Activated T-cell treated with anti-CD3 and anti-CD28 coated beads, Interleukin-2, amount 50 U/mL, for 1 hour (primary cell): ENCODE data around the gene GID8.
A peak's percentile ranks its signal among the peaks of the same experiment; 100 is the strongest.

Experiments
- DNase-seq: peaks from one replicate; pipeline ENCODE4 v3.0.0-alpha.2; 2020

The GID8 gene

DNA sequence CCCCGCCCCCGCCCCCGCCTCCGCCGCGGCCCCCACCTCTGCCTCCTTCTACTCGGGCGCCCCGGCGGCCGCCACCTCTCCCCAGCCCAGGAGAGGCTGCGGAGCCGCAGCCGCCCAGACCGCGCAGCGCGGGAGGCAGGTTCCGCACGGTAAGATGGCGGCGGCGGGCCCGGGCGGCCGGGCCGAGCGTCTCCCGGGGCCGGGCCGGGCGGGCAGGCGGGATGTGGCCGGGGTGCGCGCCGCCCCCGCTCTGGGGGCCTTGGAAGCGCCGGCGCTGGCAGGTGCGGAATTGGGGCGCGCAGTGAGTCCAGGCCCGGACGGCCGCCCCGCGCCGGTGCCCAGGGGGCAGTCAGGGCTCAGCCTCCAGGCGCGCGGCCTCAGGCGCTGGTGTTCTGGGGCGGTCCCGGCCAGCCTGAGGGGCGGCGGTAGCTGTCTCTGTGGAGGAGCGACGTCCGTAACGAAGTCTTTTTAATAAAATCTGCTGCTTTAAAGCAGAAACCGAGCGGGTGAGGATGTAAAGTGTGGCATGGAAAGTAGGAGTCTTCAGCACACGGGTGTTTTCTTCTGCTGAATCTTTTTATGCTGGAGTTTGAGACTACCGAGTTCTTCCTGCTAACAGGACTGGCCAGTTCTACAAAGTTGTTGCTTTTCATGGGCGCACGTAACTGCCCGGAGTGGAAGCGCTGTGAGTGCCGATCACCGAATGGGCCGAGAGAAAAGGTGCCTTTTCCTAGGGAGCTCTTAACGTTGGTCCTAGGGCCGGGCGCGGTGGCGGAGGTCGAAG lies at the start of gene GID8:
GID8 (plus strand) TSS at position 43 of the 784 bp plus-strand sequence. CDS start 3,356 bp downstream, outside the sequence.
- DNase-seq = no peak

- no peak for DNase-seq
Observed at GRCh38 chr20:62888406-62888805, 49.5 kb upstream of the GID8 start.

DNA sequence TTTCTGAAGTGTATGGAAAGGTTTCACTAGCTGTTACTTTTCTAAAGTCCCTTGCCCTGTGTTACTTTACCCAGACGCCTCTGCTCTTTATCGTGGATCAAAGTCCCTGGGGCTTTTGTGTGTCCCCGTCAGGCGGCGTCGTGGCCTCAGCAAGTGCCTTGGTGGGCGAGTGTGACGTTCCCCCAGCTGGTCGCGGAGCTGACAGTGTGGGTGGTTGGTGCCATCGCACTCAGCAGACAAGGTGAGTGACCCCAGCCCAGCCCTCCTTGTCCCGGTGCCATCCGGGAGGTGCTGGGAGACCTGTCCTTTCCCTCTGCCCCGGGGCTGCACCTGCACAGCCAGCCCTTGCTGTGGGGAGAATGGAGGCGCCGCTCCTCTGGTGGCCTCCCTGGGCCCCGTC lies 49.0 kb upstream of the GID8 start:
- DNase-seq = no peak

GRCh38 chr20:62889411-62889810 lies 48.5 kb upstream of the GID8 start:
- no peak for DNase-seq

DNA sequence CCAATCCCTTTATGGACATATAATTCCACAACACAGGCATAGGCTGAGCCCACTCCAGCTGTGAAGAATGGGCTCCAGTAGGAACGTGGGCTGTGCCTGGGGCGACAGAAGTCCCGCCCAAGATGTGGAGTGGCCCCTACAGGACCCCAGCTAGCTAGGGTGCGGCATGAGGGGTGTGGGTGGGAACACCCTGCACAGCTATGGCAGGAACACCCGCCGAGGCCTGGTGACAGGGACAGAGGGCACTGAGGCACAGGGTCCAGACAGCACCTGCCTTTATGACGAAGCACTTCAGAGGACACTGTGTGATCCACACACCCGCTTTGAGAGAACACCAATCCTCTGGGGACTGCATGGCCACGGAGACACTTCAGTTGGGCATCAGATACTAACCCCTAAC lies 48.1 kb upstream of the GID8 start:
- no peak for DNase-seq

DNA sequence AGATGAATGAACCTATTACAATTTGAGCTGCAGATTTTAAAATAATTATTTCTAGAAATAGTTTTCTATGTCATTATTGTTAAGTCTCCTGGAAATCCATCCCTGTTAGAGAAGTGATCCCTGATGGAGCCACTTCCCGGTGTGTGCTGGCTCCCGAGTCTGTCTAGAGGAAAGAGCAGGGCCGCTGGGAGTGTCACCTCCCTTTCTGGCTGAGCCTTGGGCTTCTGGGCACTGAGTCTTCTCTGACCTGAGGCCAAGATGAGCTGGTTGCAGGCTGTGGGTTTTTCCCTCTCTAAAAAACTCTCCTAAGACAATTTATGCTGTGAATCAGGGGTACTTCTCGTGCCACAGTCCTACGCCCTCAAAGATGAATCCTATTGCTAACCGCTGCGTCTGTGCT lies 47.5 kb upstream of the GID8 start:
- DNase-seq = no peak

GRCh38 chr20:62891111-62891510 lies 46.8 kb upstream of the GID8 start:
- no peak for DNase-seq

GRCh38 chr20:62892348-62893304 lies 45.3 kb upstream of the GID8 start:
- no peak for DNase-seq

DNA sequence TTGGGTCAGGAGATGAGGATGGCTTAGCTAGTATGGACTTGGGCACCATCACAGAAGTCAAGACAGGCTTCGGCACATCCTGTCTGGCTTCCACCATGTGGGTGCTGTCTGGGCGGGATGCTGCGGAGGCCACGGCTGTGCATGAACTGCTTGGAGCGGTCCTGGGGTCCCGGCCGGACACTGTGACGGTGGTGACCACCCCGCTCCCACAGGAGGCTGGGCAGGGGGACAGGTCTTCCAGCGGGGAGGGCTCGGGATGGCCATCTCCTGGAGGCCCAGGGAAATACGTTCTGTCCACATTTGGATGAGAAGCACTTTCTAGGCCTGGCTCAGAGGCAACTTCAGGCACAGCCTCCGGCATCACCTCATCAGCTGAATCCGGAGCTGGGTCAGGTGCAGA lies 44.2 kb upstream of the GID8 start:
- DNase-seq = no peak

- no peak for DNase-seq
Observed at GRCh38 chr20:62894261-62894660, 43.7 kb upstream of the GID8 start.

- DNase-seq = no peak
Observed at GRCh38 chr20:62895539-62895938, 42.4 kb upstream of the GID8 start.

GRCh38 chr20:62896526-62896925 lies 41.4 kb upstream of the GID8 start:
- DNase-seq = no peak

DNA sequence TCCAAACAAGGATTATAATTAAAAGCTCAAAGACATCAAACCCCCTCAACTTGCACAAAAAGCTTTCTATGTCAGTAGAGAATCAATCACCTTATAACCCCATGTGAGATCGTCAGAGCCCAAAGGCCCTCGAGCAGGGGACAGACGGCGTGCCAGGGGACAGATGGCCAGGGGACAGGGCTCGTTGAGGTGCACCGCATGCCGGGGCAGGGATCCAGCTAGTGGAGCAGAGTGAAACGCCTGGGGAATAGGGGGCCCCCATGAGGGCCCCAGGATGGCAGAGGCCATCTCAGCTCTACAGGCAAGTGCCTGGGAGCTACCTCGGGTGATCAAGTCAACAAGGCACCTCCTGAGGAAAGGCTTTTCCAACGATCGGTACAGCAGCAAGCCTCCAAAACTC lies 40.3 kb upstream of the GID8 start:
- no peak for DNase-seq

DNA sequence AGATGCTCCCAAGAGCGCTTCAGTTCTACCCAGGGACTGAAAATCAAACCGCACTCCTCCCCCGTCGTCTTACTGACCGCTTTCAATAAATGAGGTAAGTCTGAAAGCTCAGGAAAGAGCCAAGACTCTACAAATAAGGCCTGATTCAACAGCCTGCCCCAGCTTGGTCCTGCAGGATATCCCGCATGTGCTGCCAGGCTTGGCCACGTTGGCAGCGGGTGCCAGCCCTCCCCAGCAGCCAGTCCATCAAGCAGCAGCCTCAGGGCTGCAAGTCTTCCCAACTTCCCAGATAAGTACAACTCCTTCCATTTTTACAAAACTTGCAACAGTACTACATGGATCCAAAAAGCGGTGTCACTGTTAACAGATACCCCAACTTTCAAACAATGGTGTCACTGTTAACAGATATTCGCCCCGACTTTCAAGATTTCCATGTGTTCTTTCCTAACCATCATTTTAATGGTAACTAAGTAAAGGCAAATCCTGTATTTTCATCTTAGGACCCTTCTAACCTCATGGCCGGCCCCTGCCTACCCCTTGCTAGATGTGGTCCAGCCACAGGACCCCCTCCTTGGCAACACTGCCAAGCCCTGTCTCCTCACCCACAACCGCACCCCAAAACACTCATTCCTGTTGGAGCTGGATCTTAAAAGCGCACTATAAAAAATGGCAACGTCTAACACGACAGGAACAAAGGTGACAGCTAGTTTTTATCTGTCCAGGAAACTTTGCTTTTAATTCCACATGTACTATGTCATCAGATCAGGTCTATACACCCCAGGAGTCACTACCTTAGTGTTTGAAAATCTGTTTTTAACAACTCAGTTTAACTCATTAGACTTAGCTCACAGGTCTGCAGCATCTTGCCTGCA lies 39.6 kb upstream of the GID8 start:
- no peak for DNase-seq

DNA sequence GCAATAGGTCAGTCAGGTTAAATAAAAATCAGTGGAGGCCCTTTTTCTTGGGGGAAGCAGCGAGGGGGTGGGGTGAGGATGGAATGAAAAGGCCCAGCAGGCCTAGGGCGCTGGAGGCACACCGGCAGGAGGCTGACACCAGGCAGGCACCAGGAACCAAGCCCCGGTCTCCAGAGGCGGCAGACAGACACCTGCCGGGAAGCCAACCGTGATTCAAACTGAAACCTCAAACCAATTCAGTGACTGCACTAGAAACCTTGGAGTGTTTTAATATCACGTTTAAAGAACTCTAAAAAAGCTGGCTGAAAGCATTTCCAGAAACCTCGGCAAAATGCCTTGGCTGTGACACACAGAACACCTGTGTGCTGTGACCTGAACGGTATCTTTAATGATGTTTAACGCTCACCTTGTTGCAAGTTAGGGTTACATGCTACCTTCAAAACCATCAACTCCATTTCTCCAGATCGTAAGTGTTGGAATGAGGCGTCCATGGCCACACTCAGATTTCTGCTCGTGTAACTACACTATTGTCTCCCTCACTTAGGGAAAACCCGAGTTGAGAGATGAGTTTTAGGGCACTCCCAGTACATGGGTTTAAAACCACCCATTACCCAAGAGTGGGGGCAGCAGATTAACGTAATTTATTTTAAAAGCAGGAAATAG lies 38.8 kb upstream of the GID8 start:
- DNase-seq = no peak

DNA sequence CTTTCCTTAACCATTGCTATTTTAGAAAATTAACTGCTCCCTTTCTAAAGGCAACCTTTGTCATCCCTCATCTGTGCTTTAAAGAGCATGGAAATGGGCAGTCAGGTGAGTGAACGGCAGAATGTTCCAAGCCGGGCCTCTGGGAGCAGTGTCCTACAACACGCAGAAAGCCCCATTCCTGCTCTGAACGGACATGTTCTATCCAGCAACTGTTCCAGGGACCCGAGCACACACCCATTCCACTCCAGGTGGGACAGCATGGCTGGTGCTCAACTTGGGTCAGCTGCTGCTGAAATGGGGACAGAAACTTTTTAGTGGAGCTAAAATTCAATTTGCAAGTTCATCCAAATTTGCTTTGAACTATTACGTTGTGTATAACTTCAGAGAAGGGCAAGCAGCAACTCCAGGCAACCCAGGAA lies 38.3 kb upstream of the GID8 start:
- DNase-seq = no peak

DNA sequence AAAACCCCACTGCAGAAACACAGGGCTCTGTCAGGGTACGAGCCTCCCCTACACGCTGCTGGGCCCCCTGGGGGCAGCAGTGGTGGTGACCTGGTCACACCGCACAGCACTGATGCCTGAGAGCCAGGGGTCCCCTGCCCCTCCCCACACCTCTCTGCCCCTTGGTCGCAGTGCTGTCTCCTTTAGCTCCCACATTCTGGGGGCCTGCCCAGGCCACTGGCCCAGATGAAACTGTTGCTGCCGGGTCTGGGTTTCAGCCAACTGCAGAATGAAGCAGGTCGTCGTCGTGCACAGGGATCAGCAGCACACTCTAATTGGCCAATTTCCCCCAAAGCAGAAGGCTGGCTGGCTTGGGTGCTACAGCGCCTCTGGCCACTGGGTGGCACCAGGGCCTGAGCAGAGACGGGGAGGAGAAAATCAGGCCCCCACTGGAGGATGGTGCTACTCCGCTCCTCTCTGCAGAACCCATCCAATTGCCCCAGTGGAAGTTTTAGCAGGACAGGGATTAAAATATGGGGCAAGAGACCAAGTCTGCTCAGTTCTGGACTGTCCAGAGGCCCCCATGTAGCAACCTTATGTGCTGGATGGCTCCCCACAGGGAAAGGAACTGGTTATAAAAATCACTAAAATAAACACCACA lies 37.8 kb upstream of the GID8 start:
- DNase-seq = peak; percentile 86

DNA sequence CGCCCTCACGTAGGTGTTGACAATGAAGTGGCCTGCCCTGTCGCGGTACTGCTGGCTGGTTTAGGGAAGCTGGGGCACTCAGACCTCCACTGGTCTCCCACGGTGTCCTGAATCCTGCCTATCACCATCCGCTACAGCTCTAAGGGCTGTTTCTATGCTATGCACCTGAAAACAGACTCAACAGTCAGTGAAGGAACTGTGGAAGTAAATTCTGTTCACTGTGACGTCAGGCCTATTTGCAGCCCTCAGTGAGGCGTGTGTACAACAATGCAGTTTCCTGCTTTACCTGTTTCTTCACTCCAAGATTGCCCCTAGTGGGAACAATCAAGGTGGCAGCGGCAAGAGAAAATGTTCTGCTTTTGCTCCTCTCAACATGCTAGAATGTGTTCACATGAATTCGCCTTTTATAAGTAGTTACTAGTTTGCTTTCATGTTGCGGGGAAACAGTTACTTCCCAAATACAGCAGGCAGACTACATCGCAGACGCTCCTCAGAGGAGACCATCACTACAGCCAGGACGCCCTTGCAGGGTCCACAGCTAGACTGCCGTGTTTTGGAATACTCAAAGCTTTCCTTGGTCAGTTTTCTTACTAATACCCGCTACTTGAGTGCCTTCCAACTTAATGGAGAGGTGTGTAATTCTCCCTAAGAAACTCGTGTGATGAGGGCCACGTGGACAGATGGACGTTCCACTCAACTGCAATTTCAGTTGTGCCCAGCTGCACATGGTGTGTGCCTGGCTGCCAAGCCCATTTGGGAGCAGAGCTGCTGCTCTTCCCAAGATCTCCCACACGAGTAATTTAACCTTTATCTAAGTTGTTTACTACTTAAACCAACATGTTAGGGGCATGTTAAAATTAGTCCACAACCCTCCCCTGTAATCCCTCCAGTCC lies 37.0 kb upstream of the GID8 start:
- no peak for DNase-seq

GRCh38 chr20:62901891-62902290 lies 36.1 kb upstream of the GID8 start:
- no peak for DNase-seq

DNA sequence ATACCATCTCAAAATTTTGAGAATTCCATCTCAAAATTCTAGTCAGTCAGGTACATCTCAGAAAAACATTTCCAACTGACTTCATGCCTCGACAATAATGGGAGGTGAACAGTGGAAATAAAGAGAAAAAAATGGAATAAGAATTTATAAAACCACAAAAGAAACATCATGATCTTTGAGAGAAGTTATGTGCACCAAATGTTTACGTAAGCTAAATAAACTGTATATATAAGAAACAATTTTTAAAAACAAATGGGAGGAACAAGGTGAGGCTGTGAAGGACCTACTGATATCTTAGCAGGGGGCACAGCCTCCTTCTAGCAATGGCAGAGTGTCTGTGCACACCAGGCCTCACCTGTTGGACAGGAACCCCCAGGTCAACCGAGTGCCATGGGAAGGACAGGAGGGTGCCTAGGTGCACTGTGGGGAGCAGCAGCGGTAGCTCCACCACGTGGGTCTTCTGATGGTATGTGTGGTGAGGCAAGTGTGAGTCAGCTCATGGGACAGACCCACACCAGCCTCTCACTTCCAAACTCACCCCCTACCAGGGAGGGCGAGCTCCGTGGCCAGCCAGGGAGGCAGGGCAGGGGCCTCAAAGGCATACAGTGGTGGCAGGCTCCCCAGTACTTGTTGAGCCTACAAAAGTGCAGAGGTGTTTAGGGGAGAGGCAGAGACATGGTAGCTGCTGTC lies 34.9 kb upstream of the GID8 start:
- DNase-seq = no peak
